HG02588 (cell line): ENCODE results near the gene CCDC159.
A peak's percentile ranks its signal among the peaks of the same experiment; 100 is the strongest.
"Not testable (repeated sequence)": the region's sequence is repeated elsewhere in the genome, so short reads cannot be mapped to it uniquely, and the experiment has no call there.

Experiments used
- ATAC-seq: cut with Tn5 transposase; IDR thresholded peaks from one replicate; pipeline ENCODE4 v1.9.1; 2021; ENCODE audit warnings: mild to moderate bottlenecking, moderate library complexity; ENCODE audit not compliant: unreplicated experiment

The CCDC159 gene

GRCh38 chr19:11364296-11364904 is 18.1 kb downstream of the CCDC159 start:
- no peak for ATAC-seq

GRCh38 chr19:11364935-11365334 is 18.6 kb downstream of the CCDC159 start:
- no peak for ATAC-seq

- ATAC-seq = no peak
These were observed 19.3 kb downstream of the CCDC159 start for GRCh38 chr19:11365557-11366117.

GRCh38 chr19:11367528-11367927 is 21.2 kb downstream of the CCDC159 start:
- no peak for ATAC-seq

GRCh38 chr19:11370744-11371143 is 24.4 kb downstream of the CCDC159 start:
- ATAC-seq = no peak

GRCh38 chr19:11373166-11373884 is 27.0 kb downstream of the CCDC159 start:
- ATAC-seq = no peak

GRCh38 chr19:11373885-11374432 is 27.6 kb downstream of the CCDC159 start:
- no peak for ATAC-seq

- ATAC-seq = peak; percentile 85
These were observed 28.3 kb downstream of the CCDC159 start, which contains the start of gene SWSAP1 for GRCh38 chr19:11374433-11375142. Gene SWSAP1, plus strand, starts transcription at chr19:11374666. Its CDS starts 15 bp downstream, at chr19:11374681.

- no peak for ATAC-seq
These were observed 29.0 kb downstream of the CCDC159 start for GRCh38 chr19:11375143-11375948.

GRCh38 chr19:11377237-11377636 is 30.9 kb downstream of the CCDC159 start:
- ATAC-seq = no peak

GRCh38 chr19:11377756-11378155 is 31.4 kb downstream of the CCDC159 start:
- no peak for ATAC-seq

GRCh38 chr19:11378319-11379189 is 32.2 kb downstream of the CCDC159 start:
- ATAC-seq = no peak

GRCh38 chr19:11379269-11379845 is 33.0 kb downstream of the CCDC159 start:
- ATAC-seq = not testable (repeated sequence)

GRCh38 chr19:11379857-11380350 is 33.6 kb downstream of the CCDC159 start:
- ATAC-seq = no peak

GRCh38 chr19:11380653-11381537 is 34.6 kb downstream of the CCDC159 start:
- ATAC-seq = peak; percentile 66

- no peak for ATAC-seq
These were observed 36.8 kb downstream of the CCDC159 start for GRCh38 chr19:11382898-11383705.

- ATAC-seq = no peak
These were observed 37.4 kb downstream of the CCDC159 start for GRCh38 chr19:11383706-11384048.
